HEK293 (cell line): ENCODE results near the gene PCDH12.

Experiments used
- CTCF ChIA-PET: fragments of 350-600 bp; formaldehyde crosslinking; extraction: SDS; loops from one replicate; lab custom pipeline; 2021; ENCODE audit warnings: antibody characterized with exemption; lab: Yijun Ruan, JAX
- POLR2A ChIA-PET: fragments of 300-600 bp; formaldehyde crosslinking; extraction: SDS; loops from one replicate; lab custom pipeline; 2020; ENCODE audit warnings: antibody characterized with exemption, inconsistent platforms; lab: Yijun Ruan, JAX
- H3K27ac ChIP-seq: fragments of 200-500 bp; sonication (Bioruptor generic); 2 replicates; pipeline ENCODE4 v1.5.1; 2014; ENCODE audit warnings: low read depth, low read length, control low read depth, inconsistent platforms; ENCODE audit errors: extremely low read depth
- H3K36me3 ChIP-seq, 2 experiments: fragments of 200-500 bp in 1 of 2; sonication (Bioruptor generic) in 1 of 2; 1 replicate in 1 of 2; 2 replicates in 1 of 2; pipeline ENCODE4 v1.5.1; 2014 to 2017; ENCODE audit warnings: inconsistent platforms in 2 of 2, low read length in 2 of 2; ENCODE audit not compliant: control insufficient read depth in 2 of 2, insufficient read depth in 1 of 2
- H3K4me1 ChIP-seq: fragments of 200-500 bp; sonication (Bioruptor generic); 2 replicates; pipeline ENCODE4 v1.5.1; 2014; ENCODE audit warnings: mild to moderate bottlenecking, low read length, inconsistent platforms; ENCODE audit not compliant: control insufficient read depth, insufficient read depth
- H3K4me3 ChIP-seq: 2 replicates; pipeline ENCODE4 v1.5.1; 2011; ENCODE audit warnings: low read depth, mild to moderate bottlenecking, control low read depth, low read length, moderate library complexity
- H3K9me3 ChIP-seq: fragments of 200-500 bp; sonication (Bioruptor generic); 2 replicates; pipeline ENCODE4 v1.5.1; 2014; ENCODE audit warnings: low read depth, low read length, inconsistent platforms; ENCODE audit not compliant: control insufficient read depth, insufficient read depth
- ELK4 ChIP-seq: IDR thresholded peaks from 2 replicates; pipeline ENCODE4 v1.6.1; 2011; ENCODE audit warnings: mild to moderate bottlenecking, low read depth, low read length, borderline replicate concordance
- TCF7L2 ChIP-seq: IDR thresholded peaks from 2 replicates; pipeline ENCODE4 v1.6.1; 2011; ENCODE audit warnings: low read depth, mild to moderate bottlenecking, inconsistent platforms, low read length, moderate library complexity, borderline replicate concordance
- ZBTB10 ChIP-seq: fragments of 450-650 bp; formaldehyde crosslinking; IDR thresholded peaks from 2 replicates; pipeline ENCODE4 v1.5.1; 2016; ENCODE audit warnings: missing biosample characterization, missing genetic modification characterization
- ZFHX2 ChIP-seq: fragments of 450-650 bp; formaldehyde crosslinking; conservative IDR thresholded peaks from 2 replicates; pipeline ENCODE4 v1.5.1; 2016; ENCODE audit warnings: missing biosample characterization, missing genetic modification characterization
- ZIC2 ChIP-seq: fragments of 450-650 bp; formaldehyde crosslinking; IDR thresholded peaks from 2 replicates; pipeline ENCODE4 v1.5.1; 2016; ENCODE audit warnings: missing biosample characterization, missing genetic modification characterization
- ZNF140 ChIP-seq: fragments of 450-650 bp; formaldehyde crosslinking; IDR thresholded peaks from 2 replicates; pipeline ENCODE4 v1.5.1; 2016; ENCODE audit warnings: missing biosample characterization, missing genetic modification characterization
- ZNF146 ChIP-seq: fragments of 450-650 bp; formaldehyde crosslinking; IDR thresholded peaks from 2 replicates; pipeline ENCODE4 v1.5.1; 2016; ENCODE audit warnings: missing biosample characterization, missing genetic modification characterization
- ZNF174 ChIP-seq: fragments of 450-650 bp; formaldehyde crosslinking; IDR thresholded peaks from 2 replicates; pipeline ENCODE4 v1.5.0; 2017; ENCODE audit warnings: missing biosample characterization, mild to moderate bottlenecking, missing genetic modification characterization
- ZNF184 ChIP-seq: fragments of 450-650 bp; IDR thresholded peaks from 2 replicates; pipeline ENCODE4 v1.5.1; 2018; ENCODE audit warnings: missing biosample characterization, mild to moderate bottlenecking, missing genetic modification characterization
- ZNF239 ChIP-seq: fragments of 450-650 bp; formaldehyde crosslinking; IDR thresholded peaks from 2 replicates; pipeline ENCODE4 v1.5.1; 2016; ENCODE audit warnings: missing biosample characterization, missing genetic modification characterization
- ZNF24 ChIP-seq: fragments of 450-650 bp; formaldehyde crosslinking; IDR thresholded peaks from 2 replicates; pipeline ENCODE4 v1.5.1; 2016; ENCODE audit warnings: missing biosample characterization, missing genetic modification characterization
- ZNF324 ChIP-seq: fragments of 450-650 bp; formaldehyde crosslinking; IDR thresholded peaks from 2 replicates; pipeline ENCODE4 v1.5.1; 2016; ENCODE audit warnings: missing biosample characterization, missing genetic modification characterization
- ZNF350 ChIP-seq: fragments of 450-650 bp; formaldehyde crosslinking; IDR thresholded peaks from 2 replicates; pipeline ENCODE4 v1.5.0; 2017; ENCODE audit warnings: missing biosample characterization, mild to moderate bottlenecking, missing genetic modification characterization
- ZNF362 ChIP-seq: fragments of 450-650 bp; formaldehyde crosslinking; IDR thresholded peaks from 2 replicates; pipeline ENCODE4 v1.5.1; 2016; ENCODE audit warnings: missing biosample characterization, missing genetic modification characterization
- ZNF548 ChIP-seq: fragments of 450-650 bp; formaldehyde crosslinking; IDR thresholded peaks from 2 replicates; pipeline ENCODE4 v1.5.1; 2016; ENCODE audit warnings: missing biosample characterization, missing genetic modification characterization
- ZNF626 ChIP-seq: fragments of 450-650 bp; sonication (Bioruptor Pico); formaldehyde crosslinking; IDR thresholded peaks from 2 replicates; pipeline ENCODE4 v1.5.1; 2018; ENCODE audit warnings: missing biosample characterization, missing genetic modification characterization, inconsistent platforms
- ZNF664 ChIP-seq: fragments of 450-650 bp; formaldehyde crosslinking; IDR thresholded peaks from 2 replicates; pipeline ENCODE4 v1.5.1; 2016; ENCODE audit warnings: missing biosample characterization, missing genetic modification characterization
- ZNF707 ChIP-seq: fragments of 450-650 bp; formaldehyde crosslinking; IDR thresholded peaks from 2 replicates; pipeline ENCODE4 v1.5.1; 2016; ENCODE audit warnings: missing biosample characterization, missing genetic modification characterization
- ZNF76 ChIP-seq: fragments of 450-650 bp; formaldehyde crosslinking; IDR thresholded peaks from 2 replicates; pipeline ENCODE4; 2016; ENCODE audit warnings: low read depth, missing biosample characterization, missing genetic modification characterization, borderline replicate concordance
- ZSCAN16 ChIP-seq: fragments of 450-650 bp; formaldehyde crosslinking; IDR thresholded peaks from 2 replicates; pipeline ENCODE4 v1.5.1; 2016; ENCODE audit warnings: missing biosample characterization, missing genetic modification characterization
- ZSCAN23 ChIP-seq: fragments of 450-650 bp; formaldehyde crosslinking; IDR thresholded peaks from 2 replicates; pipeline ENCODE4 v1.5.1; 2016; ENCODE audit warnings: missing biosample characterization, missing genetic modification characterization

Gene PCDH12

GRCh38 chr5:141941779-141942178 lies 16.2 kb downstream of the PCDH12 start:
- Histone ChIP-seq H3K36me3 (peaks cover 3 to 31% of the 10 kb centered on the region in 2 experiments), H3K4me3 (no peak overlapping the region), H3K4me1 (no peaks in the 10 kb centered on the region), H3K27ac (no peak overlapping the region), H3K9me3 (no peaks in the 10 kb centered on the region)
- POLR2A ChIA-PET, result interaction anchor here (1.4 kb wide), 1 partner anchor 18 kb away, joined by 7 read pairs; the partner anchor contains the start of gene DELE1
- TF ChIP-seq ZNF76 (tag by site-specific recombination), result no peak
- TF ChIP-seq ZNF324 (tag by site-specific recombination), result no peak
- no peak for TF ChIP-seq ZNF350 (tag by site-specific recombination)
- no peak for TF ChIP-seq ZNF140
- TF ChIP-seq ZNF548, result no peak
- TF ChIP-seq ELK4, result no peak
- 0 out of 2 replicates have a peak, but pooled peaks have one; percentile 18 for TF ChIP-seq ZNF664 (tag by site-specific recombination)
- 0 out of 2 replicates have a peak, but pooled peaks have one; percentile 5 for TF ChIP-seq ZFHX2 (tag by site-specific recombination)
- CTCF ChIA-PET, result interaction anchor here (0.6 to 3.3 kb wide), 5 partner anchors 9 to 250 kb away, joined by 3 to 18 read pairs (median 5); no protein-coding TSS in a partner anchor

- peaks cover 5 to 35% of the 10 kb centered on the region in 2 experiments for H3K36me3 ChIP-seq
- no peaks in the 10 kb centered on the region for H3K9me3 ChIP-seq
- no peak overlapping the region for H3K4me3 ChIP-seq
- H3K27ac ChIP-seq, result no peak overlapping the region
- CTCF ChIA-PET, result interaction anchor here (1.0 to 3.3 kb wide), 4 partner anchors 9 to 249 kb away, joined by 3 to 18 read pairs (median 5); no protein-coding TSS in a partner anchor
- POLR2A ChIA-PET, result interaction anchor here (1.4 kb wide), 1 partner anchor 18 kb away, joined by 7 read pairs; the partner anchor contains the start of gene DELE1
- TF ChIP-seq ZNF174 (tag by site-specific recombination), result no peak
- TF ChIP-seq ZSCAN16 (tag by site-specific recombination), result no peak
- no peak for TF ChIP-seq ZNF24 (tag by site-specific recombination)
- no peak for TF ChIP-seq TCF7L2
- no peak for TF ChIP-seq ZBTB10
- TF ChIP-seq ZNF239 (tag by site-specific recombination), result no peak
- no peak for TF ChIP-seq ZNF184
- TF ChIP-seq ZNF707 (tag by site-specific recombination), result no peak
- no peaks in the 10 kb centered on the region for H3K4me1 ChIP-seq
These were observed 16.7 kb downstream of the PCDH12 start for GRCh38 chr5:141941307-141941706.

- CTCF ChIA-PET, result interaction anchor here (0.5 to 3.3 kb wide), 8 partner anchors 8 to 249 kb away, joined by 3 to 18 read pairs (median 4); partner anchors contain the start of gene RNF14
- POLR2A ChIA-PET, result interaction anchor here (1.4 kb wide), 1 partner anchor 17 kb away, joined by 7 read pairs; the partner anchor contains the start of gene DELE1
- Histone ChIP-seq H3K9me3 (no peaks in the 10 kb centered on the region), H3K4me3 (no peak overlapping the region), H3K36me3 (peaks cover 7 to 40% of the 10 kb centered on the region in 2 experiments), H3K4me1 (no peaks in the 10 kb centered on the region), H3K27ac (no peak overlapping the region)
- TF ChIP-seq ZFHX2 (tag by site-specific recombination) (no peak), ZSCAN23 (tag by site-specific recombination) (no peak), ZNF146 (tag by site-specific recombination) (no peak), ZNF626 (tag by site-specific recombination) (no peak), ZIC2 (0 out of 2 replicates have a peak, but pooled peaks have one; percentile 15), ZNF362 (tag by site-specific recombination) (no peak)
These were observed 17.2 kb downstream of the PCDH12 start for GRCh38 chr5:141940695-141941271.
